ENCODE measurements around the gene AFAP1. TPM values are rescaled to one million over a fixed set of nuclear protein-coding genes. Genes with fewer than 3 reads are reported as not detected.
A peak's percentile ranks its signal among the peaks of the same experiment; 100 is the strongest.

The AFAP1 gene
- total RNA-seq, 1 donor from 2014 or later: 28.7 TPM

DNA sequence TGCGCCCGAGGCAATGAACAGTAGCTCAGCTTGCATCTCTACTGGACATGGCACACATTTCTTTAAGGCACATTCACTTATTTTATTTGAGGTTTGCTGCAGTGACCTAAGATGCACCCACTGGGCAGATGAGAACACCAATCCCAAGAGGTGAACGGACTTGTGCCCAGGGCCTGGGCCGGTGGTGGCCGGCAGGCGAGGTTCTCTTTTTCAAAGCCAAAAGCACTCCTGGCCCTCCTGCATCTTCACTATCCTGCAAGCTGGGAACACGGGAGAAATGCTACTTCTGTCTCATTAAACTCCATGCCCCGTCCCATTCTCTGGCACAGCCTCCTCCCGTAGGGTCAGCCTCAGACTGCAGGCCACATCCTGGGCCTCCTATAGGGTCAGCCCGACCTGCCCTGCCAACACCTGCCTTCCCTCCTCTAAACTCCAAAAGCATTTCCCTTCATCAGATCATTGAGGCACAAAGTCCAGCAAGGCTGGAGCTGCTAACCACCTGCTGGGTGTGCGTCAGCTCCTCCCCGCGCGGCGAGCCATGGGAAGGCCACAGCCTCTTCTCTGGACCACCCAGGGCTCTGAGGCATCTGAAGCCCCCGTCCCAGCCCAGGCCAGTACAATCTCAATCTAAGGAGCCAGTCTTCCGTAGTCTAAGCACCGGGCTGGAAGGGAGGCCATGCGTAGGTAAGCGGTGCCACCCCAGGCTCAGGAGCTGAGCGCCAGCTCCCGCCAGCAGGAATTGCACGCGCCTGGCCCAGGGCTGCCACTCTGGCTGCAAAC lies 166.1 kb downstream of the AFAP1 start:
- TF ChIP-seq, protein P1, sequence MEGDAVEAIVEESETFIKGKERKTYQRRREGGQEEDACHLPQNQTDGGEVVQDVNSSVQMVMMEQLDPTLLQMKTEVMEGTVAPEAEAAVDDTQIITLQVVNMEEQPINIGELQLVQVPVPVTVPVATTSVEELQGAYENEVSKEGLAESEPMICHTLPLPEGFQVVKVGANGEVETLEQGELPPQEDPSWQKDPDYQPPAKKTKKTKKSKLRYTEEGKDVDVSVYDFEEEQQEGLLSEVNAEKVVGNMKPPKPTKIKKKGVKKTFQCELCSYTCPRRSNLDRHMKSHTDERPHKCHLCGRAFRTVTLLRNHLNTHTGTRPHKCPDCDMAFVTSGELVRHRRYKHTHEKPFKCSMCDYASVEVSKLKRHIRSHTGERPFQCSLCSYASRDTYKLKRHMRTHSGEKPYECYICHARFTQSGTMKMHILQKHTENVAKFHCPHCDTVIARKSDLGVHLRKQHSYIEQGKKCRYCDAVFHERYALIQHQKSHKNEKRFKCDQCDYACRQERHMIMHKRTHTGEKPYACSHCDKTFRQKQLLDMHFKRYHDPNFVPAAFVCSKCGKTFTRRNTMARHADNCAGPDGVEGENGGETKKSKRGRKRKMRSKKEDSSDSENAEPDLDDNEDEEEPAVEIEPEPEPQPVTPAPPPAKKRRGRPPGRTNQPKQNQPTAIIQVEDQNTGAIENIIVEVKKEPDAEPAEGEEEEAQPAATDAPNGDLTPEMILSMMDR (IDR thresholded peaks at IDR 0.05): no peak
- DNase-seq: peak; percentile 51
- ATAC-seq: no peak
- Histone ChIP-seq H3K36me3 (peaks cover 51% of the 10 kb centered on the region), H3K27me3 (no peaks in the 10 kb centered on the region), H3K9me3 (no peaks in the 10 kb centered on the region), H3K27ac (no peak overlapping the region), H3K4me1 (peaks cover 6% of the 10 kb centered on the region), H3K4me3 (no peak overlapping the region)
- intact Hi-C loops (cut with DNase I): no loop called here

DNA sequence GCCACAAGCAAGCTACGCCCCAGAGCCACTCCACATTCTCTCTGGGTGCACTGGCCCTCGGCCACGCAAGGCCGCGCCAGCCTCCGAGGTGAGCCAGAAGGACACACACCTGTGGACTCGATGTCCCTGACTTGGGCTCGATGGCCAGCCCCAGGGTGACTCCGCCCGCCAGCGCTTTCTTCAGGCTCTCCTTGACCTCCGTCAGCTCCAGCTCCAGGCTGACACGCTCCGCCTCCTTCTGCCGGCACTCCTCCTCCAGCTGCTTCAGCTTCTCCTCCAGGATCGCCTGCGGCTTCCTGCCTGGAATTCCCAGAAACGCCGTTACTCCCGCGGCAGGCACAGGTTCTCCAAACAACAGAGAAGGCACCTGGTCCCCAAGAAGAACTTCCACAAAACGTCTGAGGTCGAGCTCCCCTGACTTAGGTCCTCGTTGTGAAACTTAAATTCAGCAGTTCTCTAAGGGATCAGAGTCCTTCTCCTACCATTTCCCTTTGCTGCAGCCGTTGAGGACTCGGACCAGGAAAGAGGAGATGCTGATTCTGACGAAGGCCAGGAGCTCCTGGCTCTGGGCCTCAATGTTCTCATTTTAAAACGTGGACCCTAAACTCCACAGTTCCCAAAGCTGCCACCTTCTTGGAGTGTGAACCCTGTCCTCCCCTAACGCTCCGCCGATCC lies 166.8 kb downstream of the AFAP1 start:
- Histone ChIP-seq H3K27ac (no peak overlapping the region), H3K4me3 (no peak overlapping the region), H3K4me1 (no peaks in the 10 kb centered on the region), H3K27me3 (no peaks in the 10 kb centered on the region), H3K9me3 (no peaks in the 10 kb centered on the region), H3K36me3 (peaks cover 58% of the 10 kb centered on the region)
- ATAC-seq (peak; percentile 14), DNase-seq (peak; percentile 65)
- TF ChIP-seq, protein P1 (IDR thresholded peaks at IDR 0.05): no peak
- intact Hi-C loops (cut with DNase I): no loop called here

DNA sequence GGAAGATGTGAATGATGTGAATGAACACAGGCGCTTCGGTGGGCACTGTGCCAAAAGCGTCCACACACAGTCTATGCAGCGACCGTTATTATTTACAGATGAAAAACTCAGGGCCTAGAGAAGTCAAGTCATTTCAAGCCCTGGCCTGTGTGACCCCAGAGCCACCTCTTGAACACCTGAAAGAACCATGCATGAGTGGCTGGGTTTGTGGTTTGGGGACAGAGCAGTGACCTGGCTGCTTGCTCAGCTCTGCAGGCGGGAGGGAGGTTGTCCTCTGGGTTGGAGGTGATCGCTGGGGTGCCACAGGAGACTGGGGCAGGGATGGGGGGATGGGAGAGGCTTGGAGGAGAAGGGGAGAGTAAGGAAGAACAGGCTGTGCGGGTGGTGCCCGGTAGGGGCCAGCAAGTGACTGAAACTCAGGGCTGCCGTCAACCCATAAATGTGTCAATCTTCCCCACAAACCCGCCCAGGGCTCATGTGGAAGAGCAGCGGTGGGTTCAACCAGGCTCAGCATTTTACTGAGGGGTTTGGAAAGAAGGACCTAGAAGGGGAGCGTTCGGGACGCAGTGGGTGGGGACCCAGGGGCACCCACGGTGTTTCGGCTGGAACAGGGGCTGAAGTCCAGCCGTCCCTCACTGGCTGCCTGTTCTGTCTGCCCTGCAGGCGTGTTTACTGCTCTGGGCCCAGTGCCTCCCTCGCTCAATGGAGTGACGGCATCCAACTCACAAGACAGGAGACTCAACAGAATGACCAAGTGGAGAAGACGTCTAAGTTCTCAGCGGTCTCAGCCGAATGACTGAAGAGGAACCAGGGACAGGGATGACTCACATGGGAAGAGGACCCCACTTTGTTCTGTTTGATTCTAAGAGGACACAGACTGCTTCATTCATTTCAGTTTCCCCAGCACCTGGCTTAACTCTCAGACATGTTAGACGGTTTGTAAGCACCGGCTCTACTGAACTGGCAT lies 167.8 kb downstream of the AFAP1 start:
- no peak overlapping the region for H3K4me3 ChIP-seq
- DNase-seq: peak; percentile 51
- no peak for ATAC-seq
- H3K27ac ChIP-seq: no peak overlapping the region
- no peaks in the 10 kb centered on the region for H3K4me1 ChIP-seq
- no peaks in the 10 kb centered on the region for H3K27me3 ChIP-seq
- H3K36me3 ChIP-seq: peaks cover 52% of the 10 kb centered on the region
- intact Hi-C loops (cut with DNase I): no loop called here
- TF ChIP-seq, protein P1 (IDR thresholded peaks at IDR 0.05): no peak
- no peaks in the 10 kb centered on the region for H3K9me3 ChIP-seq

DNA sequence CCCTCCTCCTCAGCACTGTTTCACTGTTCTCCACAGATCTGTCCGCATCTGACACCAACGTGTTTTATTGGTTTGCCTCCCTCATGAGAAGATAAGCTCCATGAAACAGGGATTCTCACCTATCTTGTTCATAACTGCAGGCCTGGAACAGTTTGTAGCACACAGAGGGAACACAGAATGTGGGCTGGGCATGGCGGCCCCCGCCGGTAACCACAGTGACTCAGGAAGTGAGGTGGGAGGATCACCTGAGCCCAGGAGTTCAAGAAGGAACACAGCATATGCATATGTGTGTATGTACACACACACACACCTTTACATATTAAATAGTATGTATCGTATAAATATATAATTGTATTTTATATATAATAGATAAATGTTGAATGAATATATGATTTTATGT lies 168.6 kb downstream of the AFAP1 start:
- Histone ChIP-seq H3K27ac (no peak overlapping the region), H3K9me3 (no peaks in the 10 kb centered on the region), H3K4me3 (no peak overlapping the region), H3K4me1 (no peaks in the 10 kb centered on the region), H3K27me3 (no peaks in the 10 kb centered on the region), H3K36me3 (peaks cover 51% of the 10 kb centered on the region)
- DNase-seq (peak; percentile 20), ATAC-seq (no peak)
- TF ChIP-seq, protein P1 (IDR thresholded peaks at IDR 0.05): no peak
- intact Hi-C loops (cut with DNase I): no loop called here

DNA sequence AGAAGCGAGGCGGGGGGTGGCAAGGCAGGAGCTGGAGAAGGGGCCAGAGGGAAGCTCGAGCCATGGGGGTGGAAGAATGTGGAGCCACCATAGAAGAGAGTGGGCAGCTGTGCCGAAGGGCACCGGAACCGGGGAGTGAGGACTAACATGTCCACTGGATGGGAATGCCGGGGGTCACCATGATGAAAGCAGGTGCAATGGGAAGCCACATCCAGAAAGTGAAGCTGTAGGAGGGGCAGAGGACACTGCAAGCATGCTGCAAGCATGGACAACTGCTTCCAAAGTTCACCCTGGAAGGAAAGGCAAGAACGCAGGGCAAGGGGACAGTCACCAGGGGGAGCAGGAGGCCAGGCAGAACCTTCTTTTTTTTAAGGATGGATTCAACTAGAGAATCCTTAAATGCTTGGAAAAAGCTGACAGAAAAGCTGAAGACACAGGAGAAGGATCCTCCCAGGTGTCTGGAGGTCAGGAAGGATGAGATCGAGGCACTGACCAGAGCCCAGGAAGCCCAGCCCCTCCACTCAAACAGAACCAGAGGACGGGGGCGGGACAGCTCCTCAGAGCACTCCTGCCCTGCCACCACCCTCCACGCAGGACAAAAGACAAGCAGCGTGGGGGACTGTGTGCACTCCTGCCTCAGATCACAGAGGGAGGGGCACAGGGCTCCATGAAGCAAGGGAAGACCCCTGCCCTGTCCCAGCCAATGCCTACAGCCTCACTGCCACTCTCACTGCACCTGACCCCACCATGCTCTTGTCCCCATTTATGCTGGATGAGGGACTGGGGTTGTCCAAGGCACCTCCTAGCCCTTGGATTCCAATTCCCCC lies 169.2 kb downstream of the AFAP1 start:
- intact Hi-C loops (cut with DNase I): no loop called here
- H3K4me3 ChIP-seq: no peak overlapping the region
- H3K4me1 ChIP-seq: no peaks in the 10 kb centered on the region
- H3K36me3 ChIP-seq: peaks cover 56% of the 10 kb centered on the region
- DNase-seq: peak; percentile 66
- TF ChIP-seq, protein P1 (IDR thresholded peaks at IDR 0.05): peak; percentile 51
- ATAC-seq: peak; percentile 48
- H3K27me3 ChIP-seq: no peaks in the 10 kb centered on the region
- H3K27ac ChIP-seq: no peak overlapping the region
- no peaks in the 10 kb centered on the region for H3K9me3 ChIP-seq
